Right lobe of liver (tissue), 6 donors: ENCODE results near the gene SUSD6. TPM values are rescaled to one million over a fixed set of nuclear protein-coding genes. Genes with fewer than 3 reads are reported as not detected.

Experiments
- ATAC-seq, 4 donors: fragments of 200-7000 bp; cut with Tn5 transposase; one replicate each; pipeline ENCODE4 v1.9.1; 2020; ENCODE audit warnings: mild to moderate bottlenecking in 4 of 4, moderate library complexity in 4 of 4
- DNase-seq, 3 donors: peaks; one replicate each; pipeline ENCODE4 v3.0.0-alpha.2; 2020
- H3K27ac ChIP-seq, 3 donors: fragments of 200-600 bp; one replicate each; pipeline ENCODE4 v1.8.0; 2022
- H3K27me3 ChIP-seq, 2 donors: fragments of 200-600 bp; one replicate each; pipeline ENCODE4 v1.8.0; 2022
- H3K36me3 ChIP-seq, 4 donors: fragments of 200-600 bp; sonication (generic) in 1 of 4; one replicate each; pipeline versions ENCODE4 v1.5.1 to v1.8.0; 2017 to 2022; ENCODE audit warnings: control low read depth in 1 of 4
- H3K4me1 ChIP-seq, 4 donors: fragments of 200-600 bp; sonication (generic) in 1 of 4; one replicate each; pipeline versions ENCODE4 v1.5.1 to v1.8.0; 2017 to 2022; ENCODE audit warnings: control low read depth in 1 of 4
- H3K4me3 ChIP-seq, 3 donors: fragments of 200-600 bp; one replicate each; pipeline ENCODE4 v1.8.0; 2022
- H3K9me3 ChIP-seq, 4 donors: fragments of 200-600 bp; sonication (generic) in 1 of 4; one replicate each; pipeline versions ENCODE4 v1.5.1 to v1.8.0; 2017 to 2022; ENCODE audit warnings: control low read depth in 1 of 4
- CTCF ChIP-seq, 4 donors: fragments of 200-600 bp in 3 of 4; fragments of 450-650 bp in 1 of 4; IDR thresholded peaks; one replicate each; pipeline versions ENCODE4 v1.5.1 to v1.8.0; 2016 to 2022; ENCODE audit warnings: antibody characterized with exemption in 4 of 4, mild to moderate bottlenecking in 2 of 4
- POLR2A ChIP-seq: fragments of 450-650 bp; IDR thresholded peaks from one replicate; pipeline ENCODE4 v1.6.1; 2017; ENCODE audit warnings: antibody characterized with exemption, mild to moderate bottlenecking
- WGBS: methylation state at CpG from one replicate; pipeline ENCODE4 v1.1.6; 2018; ENCODE audit warnings: low coverage, low lambda C conversion rate; ENCODE audit not compliant: insufficient coverage; ENCODE audit errors: missing lambda C conversion rate; 5-methylcytosine and 5-hydroxymethylcytosine counted together
- intact Hi-C, 2 donors: fragments of 100-400 bp; cut with DNase I; formaldehyde crosslinking; loops; one replicate each; pipeline versions ENCODE4 v1.11.2 to v1.14.1; 2022
- total RNA-seq, 6 experiments: library from RNA; depleted of rRNA in 2 of 6; stranded (reverse); fragments of >200 nt in 2 of 6; fragmentation: NEBNext Ultra II Directional in 3 of 6; extraction: Animal tissue kit (Norgen Biotek cat#: 25700) in 3 of 6; gene quantifications; one replicate each; pipeline versions ENCODE4 v1.1.0 to v1.2.4, GENCODE V29; 2016 to 2023
- donor health status: DM: no; HTN: yes; CAD: no.
- donor health status: DM: no; HTN: no; CAD: no.
- donor health status: DM: no; HTN: no; CAD: no.
- donor health status: DM: no; HTN: yes; CAD: no.
- donor health status: DM: no; HTN: yes; CAD: no.

SUSD6 gene
- total RNA-seq, 6 experiments from 2014 or later, result 9.6 to 17.4 (median 12.5) TPM

DNA sequence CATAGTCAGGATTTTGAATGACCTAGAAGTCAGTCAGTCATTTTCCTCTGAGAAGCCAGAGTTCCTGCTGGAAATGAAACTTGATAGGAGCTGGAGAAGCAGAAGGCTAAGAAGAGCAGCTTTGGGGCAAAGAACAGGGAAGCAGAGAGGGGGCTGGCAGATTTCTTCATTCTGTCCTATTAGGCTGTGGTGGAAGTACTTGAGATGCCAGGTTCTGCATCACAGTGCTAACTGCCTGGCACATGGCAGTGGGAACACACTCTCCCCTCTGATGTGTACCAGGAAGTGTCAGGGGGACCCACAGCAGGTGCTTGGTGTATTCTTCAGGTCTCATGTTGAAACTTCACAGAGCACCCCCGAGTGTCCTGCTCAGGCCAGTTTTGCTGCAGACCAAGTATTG is 61.0 kb downstream of the SUSD6 start:
- ATAC-seq (peak in 1 of 4 donors; percentile 3), DNase-seq (no peak)
- H3K9me3 ChIP-seq, result no peaks in the 10 kb centered on the region
- TF ChIP-seq CTCF (IDR thresholded peaks at IDR 0.05) (no peak), POLR2A (no peak)
- peaks cover 5 to 36% (median 17%) of the 10 kb centered on the region in 4 donors for H3K4me1 ChIP-seq
- no peaks in the 10 kb centered on the region for H3K27me3 ChIP-seq
- H3K4me3 ChIP-seq, result no peak overlapping the region
- intact Hi-C loops, result no loop called here
- no peaks in the 10 kb centered on the region for H3K36me3 ChIP-seq
- 60% methylated on average over 1 of the region's 1 CpG for WGBS
- H3K27ac ChIP-seq, result peak overlapping the region in 1 of 3 donors; percentile 66

DNA sequence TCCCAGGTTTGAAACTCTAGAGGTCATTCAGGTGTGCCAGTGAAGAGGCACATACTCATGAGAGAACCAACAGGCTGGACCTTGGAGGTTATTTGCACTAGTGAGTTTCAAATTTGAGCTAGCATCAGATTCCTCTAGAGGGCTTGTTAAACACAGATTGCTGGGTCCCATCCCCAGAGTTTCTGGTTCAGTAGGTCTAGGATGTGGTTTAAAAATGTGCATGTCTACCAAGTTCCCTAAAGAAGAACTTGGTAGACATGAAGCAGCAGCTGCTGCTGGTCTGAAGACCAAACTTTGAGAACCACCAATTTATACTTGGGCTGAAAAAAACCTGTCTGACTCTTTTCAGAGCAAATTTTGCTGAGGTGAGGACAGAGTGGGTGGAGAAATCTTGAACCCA is 61.7 kb downstream of the SUSD6 start:
- Histone ChIP-seq H3K9me3 (no peaks in the 10 kb centered on the region), H3K36me3 (no peaks in the 10 kb centered on the region), H3K4me3 (no peak overlapping the region), H3K4me1 (peaks cover 5 to 36% (median 17%) of the 10 kb centered on the region in 4 donors), H3K27me3 (no peaks in the 10 kb centered on the region), H3K27ac (peak overlapping the region in 2 of 3 donors; percentile 61 to 66)
- intact Hi-C loops, result no loop called here
- DNase-seq (no peak), ATAC-seq (no peak)
- TF ChIP-seq POLR2A, result no peak
- no peak for TF ChIP-seq CTCF (IDR thresholded peaks at IDR 0.05)

DNA sequence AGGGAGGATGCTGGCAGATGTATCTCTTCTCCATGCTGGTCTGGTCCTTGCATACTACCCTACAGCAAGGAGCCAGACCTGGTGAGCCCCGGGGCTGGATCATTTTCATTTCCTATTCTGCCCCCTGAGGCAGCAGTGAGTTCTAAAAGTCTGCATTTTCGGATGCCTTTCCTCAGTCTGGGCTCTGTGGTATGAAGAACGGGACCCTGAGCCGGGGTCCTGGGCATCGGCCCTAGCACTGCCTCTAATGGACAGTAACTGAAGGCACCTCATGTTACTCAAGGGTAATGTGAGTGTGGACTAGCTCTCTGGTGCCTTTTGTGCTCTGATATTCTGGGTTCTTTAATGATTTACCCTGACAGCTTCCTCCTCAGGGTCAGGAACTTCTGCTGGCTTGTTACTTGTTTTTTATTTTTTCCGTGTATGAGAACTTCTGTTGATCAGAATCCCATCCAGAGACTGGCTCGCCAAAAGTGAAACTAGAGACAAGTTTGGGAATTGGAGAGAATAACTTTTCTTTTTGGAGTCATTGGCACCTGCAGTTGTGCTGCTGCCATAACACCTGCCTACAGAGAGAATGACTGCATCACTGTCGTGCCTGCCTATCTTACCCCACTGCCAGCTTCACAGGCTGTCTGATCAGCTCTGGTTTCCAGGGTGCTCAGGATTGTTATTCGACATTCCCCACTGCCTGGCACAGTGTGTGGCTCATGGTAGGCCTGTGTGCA is 62.3 kb downstream of the SUSD6 start:
- Histone ChIP-seq H3K36me3 (no peaks in the 10 kb centered on the region), H3K27ac (peak overlapping the region; percentile 52 to 66 (median 61)), H3K4me1 (peaks cover 5 to 36% (median 17%) of the 10 kb centered on the region in 4 donors), H3K4me3 (no peak overlapping the region), H3K9me3 (no peaks in the 10 kb centered on the region), H3K27me3 (no peaks in the 10 kb centered on the region)
- intact Hi-C loops, result no loop called here
- DNase-seq (no peak), ATAC-seq (peak; percentile 71 to 78 (median 74))
- no peak for TF ChIP-seq CTCF (IDR thresholded peaks at IDR 0.05)
- no peak for TF ChIP-seq POLR2A
- 24% methylated on average over 8 of the region's 9 CpGs for WGBS

GRCh38 chr14:69674546-69675244 is 63.3 kb downstream of the SUSD6 start:
- ATAC-seq, result peak in 2 of 4 donors; percentile 16 to 34
- H3K4me1 ChIP-seq, result peaks cover 5 to 36% (median 17%) of the 10 kb centered on the region in 4 donors
- intact Hi-C loops, result no loop called here
- TF ChIP-seq CTCF (IDR thresholded peaks at IDR 0.05), result no peak
- TF ChIP-seq POLR2A, result no peak
- H3K4me3 ChIP-seq, result no peak overlapping the region
- no peak for DNase-seq
- H3K27ac ChIP-seq, result peak overlapping the region; percentile 52 to 66 (median 61)
- H3K27me3 ChIP-seq, result no peaks in the 10 kb centered on the region
- no peaks in the 10 kb centered on the region for H3K36me3 ChIP-seq
- WGBS, result 22% methylated on average over 3 of the region's 3 CpGs
- H3K9me3 ChIP-seq, result no peaks in the 10 kb centered on the region
